ENCODE data around the gene ST3GAL3.

DNA sequence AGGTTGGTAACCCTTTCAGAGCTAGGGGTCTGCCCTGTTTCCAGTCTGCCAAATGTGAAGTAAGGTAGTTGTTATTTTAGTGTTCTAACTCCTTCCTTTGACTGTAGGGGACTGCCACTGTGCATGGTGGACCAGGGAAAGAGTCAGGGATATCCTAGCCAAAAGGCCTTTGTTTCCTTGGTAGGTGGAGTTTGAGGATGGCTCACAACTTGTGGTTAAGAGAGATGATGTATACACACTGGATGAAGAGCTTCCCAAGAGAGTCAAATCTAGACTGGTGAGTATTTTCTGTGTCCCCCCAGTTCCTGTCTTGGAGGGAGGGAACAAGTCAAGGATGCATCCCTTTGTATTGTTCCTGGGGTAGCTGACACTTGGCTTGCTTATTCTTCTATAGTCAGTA is 3.5 kb upstream of the ST3GAL3 start:
- TF ChIP-seq POLR2A (IDR thresholded peaks at IDR 0.05): no peak
- TF ChIP-seq, protein P1, sequence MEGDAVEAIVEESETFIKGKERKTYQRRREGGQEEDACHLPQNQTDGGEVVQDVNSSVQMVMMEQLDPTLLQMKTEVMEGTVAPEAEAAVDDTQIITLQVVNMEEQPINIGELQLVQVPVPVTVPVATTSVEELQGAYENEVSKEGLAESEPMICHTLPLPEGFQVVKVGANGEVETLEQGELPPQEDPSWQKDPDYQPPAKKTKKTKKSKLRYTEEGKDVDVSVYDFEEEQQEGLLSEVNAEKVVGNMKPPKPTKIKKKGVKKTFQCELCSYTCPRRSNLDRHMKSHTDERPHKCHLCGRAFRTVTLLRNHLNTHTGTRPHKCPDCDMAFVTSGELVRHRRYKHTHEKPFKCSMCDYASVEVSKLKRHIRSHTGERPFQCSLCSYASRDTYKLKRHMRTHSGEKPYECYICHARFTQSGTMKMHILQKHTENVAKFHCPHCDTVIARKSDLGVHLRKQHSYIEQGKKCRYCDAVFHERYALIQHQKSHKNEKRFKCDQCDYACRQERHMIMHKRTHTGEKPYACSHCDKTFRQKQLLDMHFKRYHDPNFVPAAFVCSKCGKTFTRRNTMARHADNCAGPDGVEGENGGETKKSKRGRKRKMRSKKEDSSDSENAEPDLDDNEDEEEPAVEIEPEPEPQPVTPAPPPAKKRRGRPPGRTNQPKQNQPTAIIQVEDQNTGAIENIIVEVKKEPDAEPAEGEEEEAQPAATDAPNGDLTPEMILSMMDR (IDR thresholded peaks at IDR 0.05): no peak

Data from Peyer's patch (tissue), 4 donors.